Stimulated activated CD8-positive, alpha-beta memory T cell treated with anti-CD3 and anti-CD28 coated beads, Interleukin-7, amount 100 ng/mL, for 4 hours (primary cell): ENCODE data around the gene MARK1.

Experiments
- DNase-seq, 2 donors: peaks; one replicate each; pipeline ENCODE4 v3.0.0-alpha.2; 2020; ENCODE audit warnings: low read depth in 2 of 2

The MARK1 gene

DNA sequence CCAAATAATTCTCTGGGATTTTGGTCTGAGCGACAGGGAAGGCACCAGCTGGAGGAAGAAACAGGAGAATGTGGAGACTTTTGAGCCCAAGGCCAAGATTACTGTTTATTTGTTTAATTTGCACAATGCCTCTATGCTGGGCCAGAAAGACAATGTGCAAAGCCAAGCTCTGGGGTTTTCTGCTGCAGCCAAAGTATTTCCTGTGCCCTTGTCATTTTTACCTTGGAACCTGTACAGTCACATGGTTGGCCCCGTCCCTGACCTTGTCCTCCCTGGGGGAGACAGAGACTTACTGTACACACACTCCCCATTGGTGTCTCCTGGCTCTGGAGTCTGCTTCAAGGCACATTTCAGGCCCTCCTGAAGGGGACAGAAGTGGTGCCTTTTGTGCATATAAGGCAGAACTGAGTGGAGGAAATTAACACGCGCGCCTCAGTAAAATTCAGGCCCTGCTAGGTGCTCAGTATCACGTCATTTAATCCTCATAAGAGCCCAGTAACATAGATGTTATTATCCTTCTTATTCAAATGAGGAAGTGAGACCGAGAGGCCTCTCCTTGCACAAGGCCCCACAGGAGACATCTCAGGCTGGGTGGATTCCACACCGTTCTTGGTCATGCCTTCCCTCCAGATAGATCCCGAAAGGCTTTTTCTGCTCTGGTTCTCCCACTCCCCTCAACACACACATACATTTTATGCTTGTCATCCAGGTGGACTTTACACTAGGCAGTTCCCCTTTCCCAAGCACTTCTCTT, 183.3 kb downstream of the MARK1 start:
- no peak for DNase-seq
